Adrenal gland (tissue), 12 donors: ENCODE data around the gene WIPF1. TPM values are rescaled to one million over a fixed set of nuclear protein-coding genes. Genes with fewer than 3 reads are reported as not detected.

Source experiments
- DNase-seq, 7 donors: peaks; one replicate each; pipeline ENCODE4 v3.0.0-alpha.2; 2019 to 2020
- H3K27ac ChIP-seq, 5 donors: fragments of 200-600 bp; sonication (generic) in 4 of 5; 1 replicate in 3 of 5; 2 replicates in 2 of 5; pipeline versions ENCODE4 v1.5.1 to v1.8.0; 2016 to 2020; ENCODE audit warnings: mild to moderate bottlenecking in 1 of 5
- H3K27me3 ChIP-seq: fragments of 200-600 bp; 2 replicates; pipeline ENCODE4 v1.8.0; 2021
- H3K36me3 ChIP-seq, 2 donors: fragments of 200-600 bp; replicated peaks in 1 of 2; 1 replicate in 1 of 2; 2 replicates in 1 of 2; pipeline versions ENCODE4 v1.5.1 to v1.8.0; 2018 to 2022
- H3K4me1 ChIP-seq, 2 donors: fragments of 200-600 bp; replicated peaks in 1 of 2; 1 replicate in 1 of 2; 2 replicates in 1 of 2; pipeline versions ENCODE4 v1.5.1 to v1.8.0; 2018 to 2021
- H3K4me3 ChIP-seq, 4 donors: fragments of 200-600 bp; sonication (generic) in 3 of 4; one replicate each; pipeline ENCODE4 v1.5.1; 2016 to 2018
- H3K9me3 ChIP-seq, 3 donors: fragments of 200-600 bp; sonication (generic) in 1 of 3; replicated peaks in 1 of 3; 1 replicate in 2 of 3; 2 replicates in 1 of 3; pipeline versions ENCODE4 v1.5.1 to v1.8.0; 2016 to 2021
- POLR2A ChIP-seq, 2 donors: fragments of 450-650 bp; IDR thresholded peaks; one replicate each; pipeline ENCODE4 v1.6.1; 2017; ENCODE audit warnings: antibody characterized with exemption in 2 of 2, mild to moderate bottlenecking in 2 of 2, moderate library complexity in 1 of 2
- WGBS, 4 donors: extraction: QIAGEN DNeasy Blood & Tissue Kit in 2 of 4; methylation state at CpG; one replicate each; pipeline versions ENCODE4 v1.1.5 to v1.1.7; 2013 to 2017; 5-methylcytosine and 5-hydroxymethylcytosine counted together
- intact Hi-C, 2 donors: fragments of 100-400 bp; cut with DNase I; formaldehyde crosslinking; loops; one replicate each; pipeline versions ENCODE4 v1.14.1 to v1.15.0; 2022 to 2023
- polyA plus RNA-seq, 3 donors: library from polyadenylated mRNA; stranded (reverse); fragments of 200-250 nt in 2 of 3; fragments of 350-450 nt in 1 of 3; fragmentation: Illumina TruSeq in 1 of 3; extraction: RNeasy Lipid Tissue Mini Kit (QIAGEN cat#74804) in 1 of 3; gene quantifications; one replicate each; pipeline ENCODE4 v1.2.3, GENCODE V29; 2013 to 2014
- total RNA-seq, 9 donors: library from RNA; depleted of rRNA in 4 of 9; stranded (reverse); fragments of >200 nt in 4 of 9; fragments of 120-200 nt in 1 of 9; fragmentation: NEBNext Ultra II Directional in 1 of 9; extraction: Animal tissue kit (Norgen Biotek cat#: 25700) in 1 of 9; gene quantifications; one replicate each; pipeline versions ENCODE4 v1.1.0 to v1.2.4, GENCODE V29; 2013 to 2023
- TF ChIP-seq, protein P1 (sequence below), 6 experiments: fragments of 450-650 bp in 4 of 6; fragments of 200-600 bp in 2 of 6; sonication (generic) in 1 of 6; IDR thresholded peaks; 1 replicate in 5 of 6; 2 replicates in 1 of 6; pipeline versions ENCODE4 v1.5.1 to v1.8.0; 2016 to 2021; ENCODE audit warnings: antibody characterized with exemption in 6 of 6, mild to moderate bottlenecking in 2 of 6, moderate library complexity in 1 of 6
- donor health status: healthy with polysubstance abuse.
- donor health status: Bipolar disorder and iron deficiency.
- donor health status: DM: yes; HTN: yes; CAD: no.
- donor health status: DM: no; HTN: no; CAD: no.
- donor health status: DM: no; HTN: no; CAD: no.
- donor health status: DM: yes; HTN: yes; CAD: no.

The WIPF1 gene
- total and polyA plus RNA-seq, 12 donors = 4.8 to 42.4 (median 24.6) TPM

DNA sequence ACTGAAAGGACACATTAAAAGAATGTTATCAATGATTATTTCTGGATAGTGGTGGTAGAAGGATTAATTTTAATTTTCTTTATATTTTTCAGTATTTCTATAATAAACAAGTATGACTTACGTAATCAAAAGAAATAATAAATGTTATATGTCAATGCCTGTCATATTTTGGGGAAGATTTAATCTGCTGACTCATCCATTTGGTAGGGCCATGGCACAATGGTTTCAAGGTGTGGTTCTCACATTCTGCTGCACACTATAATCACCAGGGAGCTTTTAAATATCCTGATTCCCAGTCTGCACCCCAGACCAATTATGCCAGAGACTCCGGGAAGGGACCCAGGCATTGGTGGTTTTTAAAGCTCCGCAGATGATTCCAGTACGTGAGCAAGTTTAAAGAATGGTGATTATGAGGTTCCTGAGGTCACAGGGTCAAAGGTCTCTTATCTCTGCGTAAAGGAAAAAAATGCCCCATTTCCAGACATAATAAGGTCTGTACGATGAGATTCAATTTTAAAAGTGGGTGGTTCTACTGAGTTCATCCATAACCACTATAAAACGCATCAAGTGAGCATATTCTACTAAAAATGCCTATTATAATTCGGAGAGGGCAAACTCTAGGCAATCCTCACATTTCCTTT lies 27.2 kb downstream of the WIPF1 start:
- Histone ChIP-seq H3K9me3 (no peaks in the 10 kb centered on the region), H3K27me3 (no peaks in the 10 kb centered on the region), H3K36me3 (peaks cover 0 to 41% of the 10 kb centered on the region in 2 donors), H3K4me1 (no peaks in the 10 kb centered on the region), H3K27ac (no peak overlapping the region), H3K4me3 (no peak overlapping the region)
- intact Hi-C loops = no loop called here
- 90 to 94% (median 93%) methylated on average over 8 of the region's 8 CpGs for WGBS, 4 donors
- DNase-seq = no peak
- TF ChIP-seq, protein P1, sequence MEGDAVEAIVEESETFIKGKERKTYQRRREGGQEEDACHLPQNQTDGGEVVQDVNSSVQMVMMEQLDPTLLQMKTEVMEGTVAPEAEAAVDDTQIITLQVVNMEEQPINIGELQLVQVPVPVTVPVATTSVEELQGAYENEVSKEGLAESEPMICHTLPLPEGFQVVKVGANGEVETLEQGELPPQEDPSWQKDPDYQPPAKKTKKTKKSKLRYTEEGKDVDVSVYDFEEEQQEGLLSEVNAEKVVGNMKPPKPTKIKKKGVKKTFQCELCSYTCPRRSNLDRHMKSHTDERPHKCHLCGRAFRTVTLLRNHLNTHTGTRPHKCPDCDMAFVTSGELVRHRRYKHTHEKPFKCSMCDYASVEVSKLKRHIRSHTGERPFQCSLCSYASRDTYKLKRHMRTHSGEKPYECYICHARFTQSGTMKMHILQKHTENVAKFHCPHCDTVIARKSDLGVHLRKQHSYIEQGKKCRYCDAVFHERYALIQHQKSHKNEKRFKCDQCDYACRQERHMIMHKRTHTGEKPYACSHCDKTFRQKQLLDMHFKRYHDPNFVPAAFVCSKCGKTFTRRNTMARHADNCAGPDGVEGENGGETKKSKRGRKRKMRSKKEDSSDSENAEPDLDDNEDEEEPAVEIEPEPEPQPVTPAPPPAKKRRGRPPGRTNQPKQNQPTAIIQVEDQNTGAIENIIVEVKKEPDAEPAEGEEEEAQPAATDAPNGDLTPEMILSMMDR (IDR thresholded peaks at IDR 0.05) = no peak
- no peak for TF ChIP-seq POLR2A (IDR thresholded peaks at IDR 0.05)

DNA sequence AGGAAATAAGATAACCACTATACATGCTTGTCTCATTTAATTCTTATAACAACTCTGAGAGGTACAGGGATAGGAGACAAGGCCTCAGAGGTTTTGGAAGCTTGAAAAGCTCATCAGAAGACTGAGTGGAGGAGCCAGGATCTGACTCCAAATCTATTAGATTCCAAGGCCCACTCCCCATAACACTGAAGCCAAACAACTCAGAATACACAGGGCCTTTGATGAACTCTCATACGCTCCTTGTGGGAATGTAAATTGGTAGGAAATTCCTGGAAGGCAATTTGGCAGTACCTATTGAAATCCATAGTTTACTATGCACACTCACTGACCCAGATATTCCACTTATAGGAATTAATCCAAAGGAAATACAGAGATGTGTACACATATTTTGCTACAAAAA lies 27.9 kb downstream of the WIPF1 start:
- Histone ChIP-seq H3K27me3 (no peaks in the 10 kb centered on the region), H3K9me3 (no peaks in the 10 kb centered on the region), H3K4me1 (no peaks in the 10 kb centered on the region), H3K27ac (no peak overlapping the region), H3K4me3 (no peak overlapping the region), H3K36me3 (peaks cover 0 to 42% of the 10 kb centered on the region in 2 donors)
- 0 to 100% (median 25%) methylated on average over 1 of the region's 1 CpG for WGBS, 4 donors
- intact Hi-C loops = no loop called here
- no peak for DNase-seq
- no peak for TF ChIP-seq POLR2A (IDR thresholded peaks at IDR 0.05)
- TF ChIP-seq, protein P1 (IDR thresholded peaks at IDR 0.05) = no peak

DNA sequence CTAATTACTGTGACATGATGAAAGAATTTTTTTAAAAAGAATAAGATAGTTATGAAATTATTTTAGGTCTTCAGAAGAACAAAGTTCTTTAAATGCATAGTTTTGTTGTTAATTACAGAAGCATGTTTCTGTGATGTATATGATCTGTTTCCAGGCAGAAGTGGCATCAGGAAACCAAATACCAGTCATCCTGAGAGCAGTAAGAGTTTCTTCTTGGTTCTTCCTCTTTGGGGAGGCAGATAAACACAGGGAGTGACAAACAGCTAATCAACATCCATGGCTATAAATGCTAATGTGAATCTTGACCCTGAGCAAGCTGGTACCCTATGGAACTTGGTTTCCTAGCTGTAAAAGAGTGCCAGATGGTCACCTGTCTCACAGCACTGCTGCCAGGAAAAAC lies 29.2 kb downstream of the WIPF1 start:
- Histone ChIP-seq H3K36me3 (peaks cover 0 to 43% of the 10 kb centered on the region in 2 donors), H3K27me3 (no peaks in the 10 kb centered on the region), H3K4me1 (no peaks in the 10 kb centered on the region), H3K27ac (no peak overlapping the region), H3K4me3 (no peak overlapping the region), H3K9me3 (no peaks in the 10 kb centered on the region)
- TF ChIP-seq, protein P1 (IDR thresholded peaks at IDR 0.05) = no peak
- no peak for TF ChIP-seq POLR2A (IDR thresholded peaks at IDR 0.05)
- intact Hi-C loops = no loop called here
- DNase-seq = no peak

DNA sequence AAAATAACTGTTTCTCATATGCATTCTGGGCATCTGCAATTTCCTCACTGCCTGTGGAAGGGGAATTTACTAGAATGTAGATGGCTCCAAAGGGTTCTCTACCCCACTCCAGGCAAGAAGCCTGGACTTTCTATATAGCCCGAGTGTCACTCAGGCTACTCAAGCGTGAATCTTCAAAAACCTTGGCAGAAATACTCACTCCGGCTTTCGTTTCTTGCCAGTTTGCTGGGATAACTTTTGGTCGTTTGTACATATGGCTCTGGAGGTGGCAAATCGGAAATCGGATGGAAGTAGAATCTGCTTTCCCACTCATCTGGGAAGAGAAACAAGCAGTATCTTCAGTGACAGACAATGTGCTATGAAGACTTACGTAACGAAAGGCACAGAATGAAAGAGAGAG lies 30.7 kb downstream of the WIPF1 start:
- Histone ChIP-seq H3K4me3 (no peak overlapping the region), H3K36me3 (peaks cover 0 to 41% of the 10 kb centered on the region in 2 donors), H3K4me1 (peaks cover 0 to under 1% of the 10 kb centered on the region in 2 donors), H3K9me3 (no peaks in the 10 kb centered on the region), H3K27ac (no peak overlapping the region), H3K27me3 (no peaks in the 10 kb centered on the region)
- intact Hi-C loops = no loop called here
- 87 to 96% (median 94%) methylated on average over 9 of the region's 9 CpGs for WGBS, 4 donors
- TF ChIP-seq, protein P1 (IDR thresholded peaks at IDR 0.05) = no peak
- no peak for TF ChIP-seq POLR2A (IDR thresholded peaks at IDR 0.05)
- no peak for DNase-seq
